Measurements from ENCODE around the gene GAPDH. TPM values are rescaled to one million over a fixed set of nuclear protein-coding genes. Genes with fewer than 3 reads are reported as not detected.
A peak's percentile ranks its signal among the peaks of the same experiment; 100 is the strongest.

The GAPDH gene
- total RNA-seq, 1 donor from 2014 or later, result 4,827 TPM

- no peak for DNase-seq (ENCODE audit: low spot score)
- intact Hi-C loops (cut with DNase I), result no loop called here
Measured at GRCh38 chr12:6527711-6528110, 6.6 kb upstream of the GAPDH start.

GRCh38 chr12:6528539-6529235 is 5.6 kb upstream of the GAPDH start:
- DNase-seq (ENCODE audit: low spot score), result no peak
- intact Hi-C loops (cut with DNase I), result no loop called here

DNA sequence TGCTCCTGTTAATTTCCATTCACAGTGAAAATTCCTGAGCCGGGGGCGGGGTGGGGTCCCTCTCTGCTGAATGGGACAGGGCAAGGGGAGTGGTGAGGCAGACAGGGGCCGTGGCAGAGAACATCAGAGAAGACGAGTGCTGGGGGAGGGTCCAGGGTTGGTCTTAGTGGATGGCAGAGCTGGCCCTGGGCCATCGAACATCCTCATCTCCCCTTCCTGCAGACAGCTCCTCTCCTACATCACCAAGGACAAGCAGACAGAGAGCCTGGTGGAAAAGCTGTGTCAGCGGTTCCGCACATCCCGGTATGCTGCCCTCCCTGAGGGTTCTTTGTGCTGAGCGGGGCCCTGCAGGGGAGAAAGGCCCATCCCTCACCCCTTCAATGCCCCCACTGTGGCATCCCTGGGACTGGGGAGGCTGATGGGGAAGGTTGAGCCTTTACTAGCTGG is 5.0 kb upstream of the GAPDH start:
- no peak for DNase-seq (ENCODE audit: low spot score)
- intact Hi-C loops (cut with DNase I), result no loop called here

DNA sequence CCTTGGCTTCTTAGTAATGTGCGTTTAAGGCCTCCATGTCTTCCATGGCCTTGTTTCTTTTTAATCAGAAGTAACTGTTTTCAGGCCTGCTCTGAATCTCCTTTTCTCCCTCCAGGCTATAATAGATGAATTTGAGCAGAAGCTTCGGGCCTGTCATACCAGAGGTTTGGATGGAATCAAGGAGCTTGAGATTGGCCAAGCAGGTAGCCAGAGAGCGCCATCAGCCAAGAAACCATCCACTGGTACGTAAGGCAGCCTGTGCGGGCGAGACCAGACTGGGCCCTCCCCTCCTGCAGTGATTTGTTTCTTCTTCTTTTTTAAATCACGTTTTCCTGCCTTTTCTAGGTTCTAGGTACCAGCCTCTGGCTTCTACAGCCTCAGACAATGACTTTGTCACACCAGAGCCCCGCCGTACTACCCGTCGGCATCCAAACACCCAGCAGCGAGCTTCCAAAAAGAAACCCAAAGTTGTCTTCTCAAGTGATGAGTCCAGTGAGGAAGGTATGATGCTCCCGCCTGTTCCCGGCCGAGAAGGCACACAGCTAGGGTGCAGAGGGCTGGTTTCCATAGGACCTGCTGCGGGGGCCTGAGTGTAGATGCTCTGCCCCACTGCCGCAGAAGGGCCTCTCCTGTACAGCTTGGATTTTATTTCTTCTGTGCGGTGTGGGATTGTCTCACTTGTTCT is 3.6 kb upstream of the GAPDH start:
- intact Hi-C loops (cut with DNase I), result loop anchor here (5.0 kb wide), 2 partner anchors 58 to 193 kb away; partner anchors contain the start of gene VAMP1
- no peak for DNase-seq (ENCODE audit: low spot score)

DNA sequence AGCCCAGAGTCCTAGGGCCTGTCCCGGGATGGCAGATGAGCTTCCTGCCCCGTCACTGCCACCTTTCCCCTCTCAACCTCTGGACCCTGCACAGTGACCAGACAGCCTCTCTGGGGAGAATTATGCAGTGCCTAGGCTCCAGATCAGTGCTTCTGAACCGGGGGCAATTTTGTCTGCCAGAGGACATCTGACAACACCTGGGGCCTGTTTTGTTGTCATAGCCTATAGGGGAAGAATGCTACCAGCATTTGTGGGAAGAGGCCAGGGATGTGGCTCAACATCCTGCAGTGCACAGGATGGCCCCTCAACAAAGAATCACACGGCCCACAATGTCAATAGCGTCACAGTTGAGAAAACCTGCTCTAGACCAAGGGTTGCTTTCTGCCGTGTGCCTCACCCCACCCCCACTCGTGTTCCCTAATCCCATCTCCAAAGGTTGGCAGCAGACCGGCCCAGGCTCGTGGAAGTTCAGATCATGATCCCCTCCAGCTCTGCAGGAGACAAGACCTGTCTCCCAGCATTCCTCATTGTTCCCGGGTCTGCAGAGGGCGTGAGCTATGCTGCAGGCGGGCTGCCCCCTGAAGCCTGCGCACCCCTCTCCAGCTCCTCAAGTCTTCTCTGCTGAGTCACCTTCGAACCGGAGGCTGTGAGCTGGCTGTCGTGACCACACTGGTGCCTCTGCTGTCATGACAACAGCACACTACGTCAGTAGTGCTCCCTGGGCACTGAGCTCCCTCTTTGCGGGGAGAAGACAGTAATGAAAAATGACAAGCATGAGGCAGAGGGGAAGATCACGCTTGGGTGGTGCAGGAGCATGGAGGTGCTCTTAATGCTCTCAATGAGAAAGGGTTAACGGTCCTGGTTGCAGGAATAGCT is 2.0 kb upstream of the GAPDH start:
- DNase-seq (ENCODE audit: low spot score), result peak; percentile 86
- intact Hi-C loops (cut with DNase I), result loop anchor here (5.0 kb wide), 2 partner anchors 60 to 195 kb away; partner anchors contain the start of gene VAMP1

GRCh38 chr12:6532927-6533652 is 1.2 kb upstream of the GAPDH start:
- peak; percentile 85 for DNase-seq (ENCODE audit: low spot score)
- intact Hi-C loops (cut with DNase I), result loop anchor here (1.0 to 5.0 kb wide), 3 partner anchors 21 to 196 kb away; partner anchors contain the start of gene VAMP1

DNA sequence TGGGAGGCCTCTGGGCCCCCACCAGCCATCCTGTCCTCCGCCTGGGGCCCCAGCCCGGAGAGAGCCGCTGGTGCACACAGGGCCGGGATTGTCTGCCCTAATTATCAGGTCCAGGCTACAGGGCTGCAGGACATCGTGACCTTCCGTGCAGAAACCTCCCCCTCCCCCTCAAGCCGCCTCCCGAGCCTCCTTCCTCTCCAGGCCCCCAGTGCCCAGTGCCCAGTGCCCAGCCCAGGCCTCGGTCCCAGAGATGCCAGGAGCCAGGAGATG is 729 bp upstream of the GAPDH start:
- intact Hi-C loops (cut with DNase I), result loop anchor here (1.0 to 5.0 kb wide), 3 partner anchors 21 to 196 kb away; partner anchors contain the start of gene VAMP1
- DNase-seq (ENCODE audit: low spot score), result no peak

- intact Hi-C loops (cut with DNase I), result loop anchor here (2.0 to 5.0 kb wide), 3 partner anchors 42 to 197 kb away; partner anchors contain the start of genes MRPL51 and VAMP1
- DNase-seq (ENCODE audit: low spot score), result no peak
Measured at GRCh38 chr12:6534695-6534944, 303 bp downstream of the GAPDH start.

DNA sequence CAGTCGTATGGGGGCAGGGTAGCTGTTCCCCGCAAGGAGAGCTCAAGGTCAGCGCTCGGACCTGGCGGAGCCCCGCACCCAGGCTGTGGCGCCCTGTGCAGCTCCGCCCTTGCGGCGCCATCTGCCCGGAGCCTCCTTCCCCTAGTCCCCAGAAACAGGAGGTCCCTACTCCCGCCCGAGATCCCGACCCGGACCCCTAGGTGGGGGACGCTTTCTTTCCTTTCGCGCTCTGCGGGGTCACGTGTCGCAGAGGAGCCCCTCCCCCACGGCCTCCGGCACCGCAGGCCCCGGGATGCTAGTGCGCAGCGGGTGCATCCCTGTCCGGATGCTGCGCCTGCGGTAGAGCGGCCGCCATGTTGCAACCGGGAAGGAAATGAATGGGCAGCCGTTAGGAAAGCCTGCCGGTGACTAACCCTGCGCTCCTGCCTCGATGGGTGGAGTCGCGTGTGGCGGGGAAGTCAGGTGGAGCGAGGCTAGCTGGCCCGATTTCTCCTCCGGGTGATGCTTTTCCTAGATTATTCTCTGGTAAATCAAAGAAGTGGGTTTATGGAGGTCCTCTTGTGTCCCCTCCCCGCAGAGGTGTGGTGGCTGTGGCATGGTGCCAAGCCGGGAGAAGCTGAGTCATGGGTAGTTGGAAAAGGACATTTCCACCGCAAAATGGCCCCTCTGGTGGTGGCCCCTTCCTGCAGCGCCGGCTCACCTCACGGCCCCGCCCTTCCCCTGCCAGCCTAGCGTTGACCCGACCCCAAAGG is 804 bp downstream of the GAPDH start:
- intact Hi-C loops (cut with DNase I), result loop anchor here (2.0 to 5.0 kb wide), 3 partner anchors 42 to 198 kb away; partner anchors contain the start of genes MRPL51 and VAMP1
- DNase-seq (ENCODE audit: low spot score), result peak; percentile 95

GRCh38 chr12:6535697-6535946 is 1.3 kb downstream of the GAPDH start:
- intact Hi-C loops (cut with DNase I), result loop anchor here (2.0 kb wide), 1 partner anchor 43 kb away; the partner anchor contains the start of gene MRPL51
- DNase-seq (ENCODE audit: low spot score), result no peak

DNA sequence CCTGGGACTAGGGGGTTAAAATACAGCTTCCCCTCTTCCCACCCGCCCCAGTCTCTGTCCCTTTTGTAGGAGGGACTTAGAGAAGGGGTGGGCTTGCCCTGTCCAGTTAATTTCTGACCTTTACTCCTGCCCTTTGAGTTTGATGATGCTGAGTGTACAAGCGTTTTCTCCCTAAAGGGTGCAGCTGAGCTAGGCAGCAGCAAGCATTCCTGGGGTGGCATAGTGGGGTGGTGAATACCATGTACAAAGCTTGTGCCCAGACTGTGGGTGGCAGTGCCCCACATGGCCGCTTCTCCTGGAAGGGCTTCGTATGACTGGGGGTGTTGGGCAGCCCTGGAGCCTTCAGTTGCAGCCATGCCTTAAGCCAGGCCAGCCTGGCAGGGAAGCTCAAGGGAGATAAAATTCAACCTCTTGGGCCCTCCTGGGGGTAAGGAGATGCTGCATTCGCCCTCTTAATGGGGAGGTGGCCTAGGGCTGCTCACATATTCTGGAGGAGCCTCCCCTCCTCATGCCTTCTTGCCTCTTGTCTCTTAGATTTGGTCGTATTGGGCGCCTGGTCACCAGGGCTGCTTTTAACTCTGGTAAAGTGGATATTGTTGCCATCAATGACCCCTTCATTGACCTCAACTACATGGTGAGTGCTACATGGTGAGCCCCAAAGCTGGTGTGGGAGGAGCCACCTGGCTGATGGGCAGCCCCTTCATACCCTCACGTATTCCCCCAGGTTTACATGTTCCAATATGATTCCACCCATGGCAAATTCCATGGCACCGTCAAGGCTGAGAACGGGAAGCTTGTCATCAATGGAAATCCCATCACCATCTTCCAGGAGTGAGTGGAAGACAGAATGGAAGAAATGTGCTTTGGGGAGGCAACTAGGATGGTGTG is 1.9 kb downstream of the GAPDH start:
- DNase-seq (ENCODE audit: low spot score), result no peak
- intact Hi-C loops (cut with DNase I), result loop anchor here (2.0 kb wide), 2 partner anchors 43 to 113 kb away; partner anchors contain the start of gene MRPL51

DNA sequence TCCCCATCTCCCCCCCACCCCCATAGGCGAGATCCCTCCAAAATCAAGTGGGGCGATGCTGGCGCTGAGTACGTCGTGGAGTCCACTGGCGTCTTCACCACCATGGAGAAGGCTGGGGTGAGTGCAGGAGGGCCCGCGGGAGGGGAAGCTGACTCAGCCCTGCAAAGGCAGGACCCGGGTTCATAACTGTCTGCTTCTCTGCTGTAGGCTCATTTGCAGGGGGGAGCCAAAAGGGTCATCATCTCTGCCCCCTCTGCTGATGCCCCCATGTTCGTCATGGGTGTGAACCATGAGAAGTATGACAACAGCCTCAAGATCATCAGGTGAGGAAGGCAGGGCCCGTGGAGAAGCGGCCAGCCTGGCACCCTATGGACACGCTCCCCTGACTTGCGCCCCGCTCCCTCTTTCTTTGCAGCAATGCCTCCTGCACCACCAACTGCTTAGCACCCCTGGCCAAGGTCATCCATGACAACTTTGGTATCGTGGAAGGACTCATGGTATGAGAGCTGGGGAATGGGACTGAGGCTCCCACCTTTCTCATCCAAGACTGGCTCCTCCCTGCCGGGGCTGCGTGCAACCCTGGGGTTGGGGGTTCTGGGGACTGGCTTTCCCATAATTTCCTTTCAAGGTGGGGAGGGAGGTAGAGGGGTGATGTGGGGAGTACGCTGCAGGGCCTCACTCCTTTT is 2.7 kb downstream of the GAPDH start:
- intact Hi-C loops (cut with DNase I), result loop anchor here (2.0 kb wide), 1 partner anchor 114 kb away; no protein-coding TSS in a partner anchor
- DNase-seq (ENCODE audit: low spot score), result no peak

GRCh38 chr12:6537580-6538419 is 3.5 kb downstream of the GAPDH start:
- DNase-seq (ENCODE audit: low spot score), result peak; percentile 88
- intact Hi-C loops (cut with DNase I), result loop anchor here (2.0 kb wide), 1 partner anchor 115 kb away; no protein-coding TSS in a partner anchor

DNA sequence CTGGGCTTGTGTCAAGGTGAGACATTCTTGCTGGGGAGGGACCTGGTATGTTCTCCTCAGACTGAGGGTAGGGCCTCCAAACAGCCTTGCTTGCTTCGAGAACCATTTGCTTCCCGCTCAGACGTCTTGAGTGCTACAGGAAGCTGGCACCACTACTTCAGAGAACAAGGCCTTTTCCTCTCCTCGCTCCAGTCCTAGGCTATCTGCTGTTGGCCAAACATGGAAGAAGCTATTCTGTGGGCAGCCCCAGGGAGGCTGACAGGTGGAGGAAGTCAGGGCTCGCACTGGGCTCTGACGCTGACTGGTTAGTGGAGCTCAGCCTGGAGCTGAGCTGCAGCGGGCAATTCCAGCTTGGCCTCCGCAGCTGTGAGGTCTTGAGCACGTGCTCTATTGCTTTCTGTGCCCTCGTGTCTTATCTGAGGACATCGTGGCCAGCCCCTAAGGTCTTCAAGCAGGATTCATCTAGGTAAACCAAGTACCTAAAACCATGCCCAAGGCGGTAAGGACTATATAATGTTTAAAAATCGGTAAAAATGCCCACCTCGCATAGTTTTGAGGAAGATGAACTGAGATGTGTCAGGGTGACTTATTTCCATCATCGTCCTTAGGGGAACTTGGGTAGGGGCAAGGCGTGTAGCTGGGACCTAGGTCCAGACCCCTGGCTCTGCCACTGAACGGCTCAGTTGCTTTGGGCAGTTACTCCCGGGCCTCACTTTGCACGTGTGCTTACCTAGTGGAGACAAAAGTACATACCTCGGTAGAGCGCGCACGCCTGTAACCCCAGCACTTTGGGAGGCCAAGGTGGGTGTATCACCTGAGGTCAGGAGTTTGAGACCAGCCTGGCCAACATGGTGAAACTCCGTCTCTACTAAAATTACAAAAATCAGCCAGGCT is 4.3 kb downstream of the GAPDH start:
- DNase-seq (ENCODE audit: low spot score), result no peak
- intact Hi-C loops (cut with DNase I), result no loop called here

DNA sequence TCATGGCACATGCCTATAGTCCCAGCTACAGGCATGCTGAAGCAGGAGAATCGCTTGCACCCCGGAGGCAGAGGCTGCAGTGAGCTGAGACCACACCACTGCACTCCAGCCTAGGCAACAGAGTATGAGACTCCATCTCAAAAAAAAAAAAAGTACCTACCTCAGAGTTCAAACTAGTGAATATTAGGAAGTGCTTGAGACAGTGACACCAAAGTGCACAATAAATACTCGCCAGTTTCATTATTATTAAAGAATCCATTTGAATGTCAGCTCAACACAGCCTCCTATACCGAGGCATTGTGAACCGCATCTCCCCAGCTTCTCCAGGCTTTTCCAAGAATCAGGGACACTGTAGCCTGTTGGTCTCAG is 5.0 kb downstream of the GAPDH start:
- intact Hi-C loops (cut with DNase I), result no loop called here
- DNase-seq (ENCODE audit: low spot score), result no peak

DNA sequence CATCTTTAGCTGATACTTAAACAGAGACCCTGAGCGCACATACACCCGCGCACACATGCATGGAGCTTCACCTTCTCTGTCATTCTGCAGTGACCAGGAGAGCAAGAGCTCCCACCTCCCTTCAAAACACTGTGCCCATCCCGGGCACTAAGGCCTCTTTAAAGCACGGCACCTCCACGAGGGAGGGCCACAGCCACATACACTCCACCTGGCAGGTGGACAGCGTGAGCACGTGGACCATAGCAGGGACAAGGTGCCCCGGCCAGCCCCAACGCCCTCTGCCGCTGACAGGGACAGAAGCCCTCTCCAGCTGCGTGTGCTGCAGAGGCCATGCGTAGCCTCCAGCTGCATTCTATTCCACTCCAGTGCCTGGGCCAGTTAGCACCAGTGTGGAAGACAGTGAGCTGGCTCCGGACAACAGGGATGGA is 5.4 kb downstream of the GAPDH start:
- intact Hi-C loops (cut with DNase I), result no loop called here
- no peak for DNase-seq (ENCODE audit: low spot score)
